ENCODE data around the gene TCTN3.
"Not testable (repeated sequence)": the region's sequence is repeated elsewhere in the genome, so short reads cannot be mapped to it uniquely, and the experiment has no call there.

Gene TCTN3, protein sequence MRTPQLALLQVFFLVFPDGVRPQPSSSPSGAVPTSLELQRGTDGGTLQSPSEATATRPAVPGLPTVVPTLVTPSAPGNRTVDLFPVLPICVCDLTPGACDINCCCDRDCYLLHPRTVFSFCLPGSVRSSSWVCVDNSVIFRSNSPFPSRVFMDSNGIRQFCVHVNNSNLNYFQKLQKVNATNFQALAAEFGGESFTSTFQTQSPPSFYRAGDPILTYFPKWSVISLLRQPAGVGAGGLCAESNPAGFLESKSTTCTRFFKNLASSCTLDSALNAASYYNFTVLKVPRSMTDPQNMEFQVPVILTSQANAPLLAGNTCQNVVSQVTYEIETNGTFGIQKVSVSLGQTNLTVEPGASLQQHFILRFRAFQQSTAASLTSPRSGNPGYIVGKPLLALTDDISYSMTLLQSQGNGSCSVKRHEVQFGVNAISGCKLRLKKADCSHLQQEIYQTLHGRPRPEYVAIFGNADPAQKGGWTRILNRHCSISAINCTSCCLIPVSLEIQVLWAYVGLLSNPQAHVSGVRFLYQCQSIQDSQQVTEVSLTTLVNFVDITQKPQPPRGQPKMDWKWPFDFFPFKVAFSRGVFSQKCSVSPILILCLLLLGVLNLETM

DNA sequence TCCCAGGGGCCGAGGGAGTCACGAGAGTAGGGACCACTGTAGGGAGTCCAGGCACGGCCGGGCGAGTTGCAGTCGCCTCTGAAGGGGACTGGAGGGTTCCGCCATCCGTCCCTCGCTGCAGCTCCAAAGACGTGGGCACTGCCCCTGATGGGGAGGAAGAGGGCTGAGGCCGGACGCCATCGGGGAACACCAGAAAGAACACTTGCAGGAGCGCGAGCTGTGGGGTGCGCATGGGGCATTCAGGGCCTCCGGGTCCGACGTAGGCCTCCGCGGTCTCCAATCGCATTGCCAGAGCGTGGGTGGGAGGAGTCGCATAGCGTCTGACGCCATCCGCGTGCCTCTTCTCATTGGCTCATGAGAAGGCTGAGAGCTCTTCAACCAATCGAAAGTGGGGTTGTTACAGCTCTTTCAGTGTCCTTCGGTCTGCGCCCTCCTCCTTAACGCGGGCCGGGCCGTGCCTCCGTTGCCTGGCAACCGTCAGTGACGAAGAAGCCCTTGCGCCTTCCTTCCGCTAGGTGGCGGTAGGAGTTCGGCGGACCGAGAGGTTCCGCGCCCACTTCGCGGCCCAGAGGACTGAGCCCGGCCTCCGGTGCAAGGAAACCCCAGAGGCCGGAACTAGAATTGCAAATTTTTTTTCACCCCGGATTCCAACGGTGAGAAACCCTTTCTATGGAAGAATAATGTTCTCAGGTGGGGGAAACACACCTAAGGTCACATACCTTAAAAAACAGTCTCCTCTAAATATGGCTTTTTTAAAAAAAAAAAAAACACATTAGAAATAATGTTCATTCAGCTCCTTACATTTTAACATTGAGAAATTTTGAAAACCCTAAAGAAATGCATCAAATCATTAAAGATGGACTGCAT is at the start of gene TCTN3:
TCTN3 (minus strand) TSS at position 260 of the 867 bp plus-strand sequence; CDS start at position 232, 28 bp downstream.
- peaks cover 44% of the 10 kb centered on the region for H3K4me1 Mint-ChIP-seq
- ATAC-seq (peak; percentile 100), DNase-seq (peak; percentile 98 to 99)
- peaks cover 12% of the 10 kb centered on the region for H3K27me3 Mint-ChIP-seq
- H3K27ac Mint-ChIP-seq: peak within 1 kb of the TSS; percentile 96 to 98
- peak within 1 kb of the TSS; percentile 98 to 99 for H3K4me3 Mint-ChIP-seq
- H3K9me3 Mint-ChIP-seq: no peaks in the 10 kb centered on the region

DNA sequence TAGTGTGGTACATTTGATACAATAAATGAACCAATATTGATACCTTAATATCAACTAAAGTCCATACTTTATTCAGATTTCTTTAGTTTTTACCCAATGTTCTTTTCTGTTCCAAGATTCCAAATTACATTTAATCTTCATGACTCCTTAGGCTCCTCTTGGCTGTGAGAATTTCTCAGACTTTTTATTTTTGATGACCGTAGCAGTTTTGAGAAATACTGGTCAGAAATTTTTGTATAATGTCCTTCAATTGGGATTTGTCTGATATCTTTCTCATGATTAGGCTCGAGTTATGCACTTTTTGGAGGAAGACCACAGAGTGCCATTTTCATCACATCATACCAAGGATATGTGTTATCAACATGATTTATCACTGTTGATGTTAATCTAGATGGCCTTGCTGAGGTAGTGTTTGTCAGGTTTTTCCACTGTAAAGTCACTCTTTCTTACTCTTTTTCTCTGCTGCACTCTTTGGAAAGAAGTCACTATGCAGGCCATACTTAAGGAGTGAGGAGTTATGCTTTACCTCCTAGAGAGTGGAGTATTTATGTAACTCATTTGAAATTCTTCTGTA is 49.3 kb upstream of the TCTN3 start:
- no peak for ATAC-seq
- Mint-ChIP-seq H3K9me3 (no peaks in the 10 kb centered on the region), H3K27ac (no peak overlapping the region), H3K4me1 (peaks cover 7% of the 10 kb centered on the region), H3K4me3 (no peak overlapping the region), H3K27me3 (peaks cover 17% of the 10 kb centered on the region)
- DNase-seq: no peak

DNA sequence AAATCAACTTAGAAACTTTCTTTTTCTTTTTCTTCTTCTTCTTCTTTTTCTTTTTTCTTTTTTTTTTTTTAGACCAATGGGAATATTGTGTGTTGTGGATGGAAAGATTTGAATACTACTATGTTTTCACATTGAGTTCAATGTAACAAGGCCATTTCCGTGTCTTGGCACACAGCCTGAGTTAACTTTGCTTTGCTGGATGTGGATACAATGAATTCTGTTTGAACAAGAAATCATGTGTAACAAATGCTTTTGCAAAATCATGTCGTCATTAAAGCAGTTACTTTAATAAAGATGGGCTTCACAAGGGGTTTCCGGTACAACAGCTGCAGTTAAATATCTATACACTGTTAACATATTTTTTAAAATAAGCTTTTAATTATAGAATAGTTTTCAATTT is 48.8 kb upstream of the TCTN3 start:
- Mint-ChIP-seq H3K27ac (no peak overlapping the region), H3K9me3 (no peaks in the 10 kb centered on the region), H3K27me3 (peaks cover 23% of the 10 kb centered on the region), H3K4me1 (peaks cover 7% of the 10 kb centered on the region), H3K4me3 (peak overlapping the region in 1 of 2 donors; percentile 14)
- DNase-seq: no peak
- no peak for ATAC-seq

DNA sequence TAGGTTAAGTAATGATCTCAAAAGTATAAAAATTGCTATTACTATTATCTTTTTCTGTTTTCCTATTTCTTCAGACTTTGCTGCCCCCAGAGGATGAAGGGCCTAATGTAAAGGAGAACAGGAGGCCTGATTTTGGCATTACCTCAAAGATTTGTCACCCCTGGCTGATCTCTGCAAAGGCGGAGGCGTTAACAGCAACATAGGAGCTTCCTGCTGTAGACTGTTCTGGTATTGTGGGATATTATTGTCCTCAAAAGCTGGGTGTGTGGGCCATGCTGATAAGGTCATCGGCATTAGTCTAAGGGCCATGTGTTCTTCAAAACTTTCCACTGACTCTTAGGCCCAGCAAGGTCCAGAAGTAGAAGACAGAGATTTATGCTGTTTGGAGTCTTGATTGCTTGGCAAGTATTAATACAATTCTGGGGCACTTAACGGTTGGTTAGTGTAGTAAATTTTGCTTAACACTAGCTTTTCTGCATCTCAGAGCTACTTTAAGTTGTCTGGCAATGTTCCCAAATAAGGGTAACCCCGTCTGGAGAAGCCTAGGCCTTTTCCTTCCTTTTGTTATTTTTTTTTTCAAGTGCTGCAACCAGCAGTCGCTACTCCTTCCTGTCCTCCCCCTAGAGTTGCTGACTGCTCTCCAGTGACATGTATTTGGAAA is 48.2 kb upstream of the TCTN3 start:
- no peak for DNase-seq
- Mint-ChIP-seq H3K4me3 (peak overlapping the region in 1 of 2 donors; percentile 14), H3K27ac (no peak overlapping the region), H3K9me3 (no peaks in the 10 kb centered on the region), H3K27me3 (peaks cover 27% of the 10 kb centered on the region), H3K4me1 (peaks cover 7% of the 10 kb centered on the region)
- ATAC-seq: no peak

DNA sequence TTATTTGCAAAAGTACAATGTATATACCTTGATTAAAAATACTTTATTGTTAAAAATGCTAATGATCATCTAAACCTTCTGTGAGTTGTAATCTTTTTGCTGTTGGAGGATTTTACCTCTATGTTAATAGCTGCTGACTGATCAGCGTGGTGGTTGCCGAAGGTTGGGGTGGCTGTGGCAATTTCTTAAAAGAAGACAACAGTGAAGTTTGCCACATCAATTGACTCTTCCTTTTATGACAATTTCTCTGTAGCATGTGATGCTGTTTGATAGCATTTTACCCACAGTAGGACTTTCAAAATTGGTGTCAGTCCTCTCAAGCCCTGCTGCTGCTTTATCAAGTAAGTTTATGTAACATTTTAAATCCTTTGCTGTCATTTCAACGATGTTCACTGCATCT is 45.3 kb upstream of the TCTN3 start:
- peaks cover 32% of the 10 kb centered on the region for H3K27me3 Mint-ChIP-seq
- no peak for DNase-seq
- no peak for ATAC-seq
- no peak overlapping the region for H3K27ac Mint-ChIP-seq
- peaks cover 7% of the 10 kb centered on the region for H3K4me1 Mint-ChIP-seq
- no peak overlapping the region for H3K4me3 Mint-ChIP-seq
- H3K9me3 Mint-ChIP-seq: peaks cover 0 to 6% of the 10 kb centered on the region in 2 donors

GRCh38 chr10:95732907-95733306 is 39.2 kb upstream of the TCTN3 start:
- not testable (repeated sequence) for H3K4me3 Mint-ChIP-seq, DNase-seq, ATAC-seq, H3K27ac Mint-ChIP-seq, H3K4me1 Mint-ChIP-seq
- peaks cover 16 to 26% of the 10 kb centered on the region in 2 donors for H3K9me3 Mint-ChIP-seq
- peaks cover 37% of the 10 kb centered on the region for H3K27me3 Mint-ChIP-seq

GRCh38 chr10:95730233-95730632 is 36.5 kb upstream of the TCTN3 start:
- Mint-ChIP-seq H3K27ac (no peak overlapping the region), H3K4me3 (no peak overlapping the region), H3K4me1 (no peaks in the 10 kb centered on the region), H3K27me3 (peaks cover 33% of the 10 kb centered on the region), H3K9me3 (peaks cover 16 to 26% of the 10 kb centered on the region in 2 donors)
- ATAC-seq: no peak
- DNase-seq: no peak

GRCh38 chr10:95729323-95730055 is 35.8 kb upstream of the TCTN3 start:
- H3K4me1 Mint-ChIP-seq: no peaks in the 10 kb centered on the region
- DNase-seq (no peak), ATAC-seq (no peak)
- no peak overlapping the region for H3K27ac Mint-ChIP-seq
- peaks cover 16 to 29% of the 10 kb centered on the region in 2 donors for H3K9me3 Mint-ChIP-seq
- peaks cover 33% of the 10 kb centered on the region for H3K27me3 Mint-ChIP-seq
- no peak overlapping the region for H3K4me3 Mint-ChIP-seq

DNA sequence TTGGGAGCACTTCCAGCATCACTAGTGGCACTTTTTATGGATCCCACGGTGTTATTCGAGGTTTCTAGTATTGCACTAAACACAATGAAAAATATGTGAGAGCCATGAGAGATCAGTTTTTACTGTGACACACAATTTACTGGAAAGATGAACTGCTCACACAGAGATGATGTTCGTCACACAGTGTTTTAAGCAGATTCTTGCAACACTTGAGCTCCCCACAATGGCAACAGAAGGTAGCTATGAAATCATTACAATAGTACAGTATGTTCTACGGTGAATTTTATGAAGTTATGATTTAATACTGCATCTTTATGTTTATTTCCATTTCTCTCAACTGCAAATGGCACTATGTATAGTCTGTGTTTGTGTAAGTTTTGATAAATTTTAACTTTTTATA is 34.8 kb upstream of the TCTN3 start:
- Mint-ChIP-seq H3K27ac (no peak overlapping the region), H3K27me3 (peaks cover 33% of the 10 kb centered on the region), H3K9me3 (peaks cover 11 to 23% of the 10 kb centered on the region in 2 donors), H3K4me3 (no peak overlapping the region), H3K4me1 (no peaks in the 10 kb centered on the region)
- ATAC-seq (no peak), DNase-seq (no peak)

DNA sequence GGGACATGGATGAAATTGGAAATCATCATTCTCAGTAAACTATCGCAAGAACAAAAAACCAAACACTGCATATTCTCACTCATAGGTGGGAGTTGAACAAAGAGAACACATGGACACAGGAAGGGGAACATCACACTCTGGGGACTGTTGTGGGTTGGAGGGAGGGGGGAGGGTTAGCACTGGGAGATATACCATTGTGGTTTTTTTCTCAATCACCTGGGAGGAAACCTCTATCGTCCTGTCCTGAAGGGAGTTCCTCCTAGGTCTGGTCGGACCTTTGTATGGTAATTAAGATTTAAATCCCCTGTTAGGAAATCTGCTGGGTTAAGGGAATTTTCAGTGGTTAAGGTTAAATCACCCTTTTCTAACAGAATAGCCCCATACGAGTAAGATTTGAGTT is 28.8 kb upstream of the TCTN3 start:
- H3K4me1 Mint-ChIP-seq, DNase-seq, H3K27ac Mint-ChIP-seq, ATAC-seq, H3K4me3 Mint-ChIP-seq: not testable (repeated sequence)
- H3K27me3 Mint-ChIP-seq: peaks cover 17% of the 10 kb centered on the region
- peaks cover 0 to 13% of the 10 kb centered on the region in 2 donors for H3K9me3 Mint-ChIP-seq

DNA sequence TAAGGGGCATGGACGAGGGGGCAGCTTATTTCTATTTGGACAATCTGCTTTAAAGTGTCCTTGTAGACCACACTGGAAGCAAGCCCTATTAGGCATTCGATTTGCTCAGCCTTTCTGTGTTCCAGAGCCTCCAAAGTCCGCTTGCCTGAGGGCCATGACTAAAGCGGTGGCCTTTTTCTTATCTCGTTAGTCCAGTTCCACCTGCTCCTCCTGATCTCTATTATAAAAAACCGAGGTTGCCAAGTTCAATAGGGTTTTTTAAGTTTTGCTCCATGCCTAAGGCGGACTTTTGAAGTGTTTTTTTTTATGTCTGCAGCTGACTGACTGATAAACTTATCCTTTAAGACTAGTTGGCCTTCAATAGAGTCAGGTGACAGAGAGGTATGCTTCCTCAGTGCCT is 27.0 kb upstream of the TCTN3 start:
- peaks cover 0 to 13% of the 10 kb centered on the region in 2 donors for H3K9me3 Mint-ChIP-seq
- not testable (repeated sequence) for H3K27me3 Mint-ChIP-seq, H3K4me1 Mint-ChIP-seq, H3K4me3 Mint-ChIP-seq, DNase-seq, ATAC-seq, H3K27ac Mint-ChIP-seq

DNA sequence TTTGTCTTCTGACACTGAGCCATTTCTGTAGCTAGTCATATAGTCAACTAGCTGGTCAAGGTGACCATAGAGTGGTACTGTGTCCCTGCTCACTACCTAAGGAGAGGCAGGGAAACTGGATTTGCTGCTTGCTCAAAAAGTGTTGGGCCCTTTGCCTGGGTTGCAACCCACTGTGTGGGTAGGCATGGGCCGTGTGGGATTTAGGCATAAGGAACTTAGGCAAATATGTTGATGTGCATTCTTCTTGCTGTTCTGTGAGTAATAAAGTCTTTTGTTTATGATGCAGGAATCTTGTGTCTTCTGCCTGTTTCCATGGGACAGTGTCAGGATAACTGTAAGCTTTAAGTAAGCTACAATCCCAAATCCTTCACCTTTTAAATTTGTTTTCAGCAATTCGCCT is 23.1 kb upstream of the TCTN3 start:
- no peak overlapping the region for H3K4me3 Mint-ChIP-seq
- no peaks in the 10 kb centered on the region for H3K9me3 Mint-ChIP-seq

DNA sequence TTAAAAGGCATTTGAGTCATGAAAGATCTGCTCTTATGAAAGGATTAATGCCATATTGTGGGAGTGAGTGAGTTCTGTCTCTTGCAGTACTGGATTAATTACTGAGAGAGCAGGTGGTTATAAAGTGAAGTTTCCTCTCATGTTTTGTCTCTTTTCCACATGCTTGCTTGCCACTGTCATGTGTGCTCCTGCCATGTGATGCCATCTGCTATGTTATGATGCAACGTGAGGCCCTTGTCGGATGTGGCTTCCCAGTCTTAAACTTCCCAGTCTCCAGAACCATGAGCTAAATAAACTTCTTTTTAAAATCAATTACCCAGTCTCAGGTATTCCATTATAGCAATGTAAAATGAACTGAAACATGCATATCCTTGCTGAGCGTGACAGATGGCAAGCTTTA is 22.7 kb upstream of the TCTN3 start:
- Mint-ChIP-seq H3K27me3 (peaks cover 7% of the 10 kb centered on the region), H3K4me3 (no peak overlapping the region), H3K4me1 (no peaks in the 10 kb centered on the region), H3K27ac (no peak overlapping the region), H3K9me3 (no peaks in the 10 kb centered on the region)
- DNase-seq: no peak
- ATAC-seq: no peak

More for the DNA sequence above, 23.1 kb upstream of the TCTN3 start:
- ATAC-seq (no peak), DNase-seq (no peak)
- Mint-ChIP-seq H3K4me1 (no peaks in the 10 kb centered on the region), H3K27ac (no peak overlapping the region), H3K27me3 (peaks cover 7% of the 10 kb centered on the region)

DNA sequence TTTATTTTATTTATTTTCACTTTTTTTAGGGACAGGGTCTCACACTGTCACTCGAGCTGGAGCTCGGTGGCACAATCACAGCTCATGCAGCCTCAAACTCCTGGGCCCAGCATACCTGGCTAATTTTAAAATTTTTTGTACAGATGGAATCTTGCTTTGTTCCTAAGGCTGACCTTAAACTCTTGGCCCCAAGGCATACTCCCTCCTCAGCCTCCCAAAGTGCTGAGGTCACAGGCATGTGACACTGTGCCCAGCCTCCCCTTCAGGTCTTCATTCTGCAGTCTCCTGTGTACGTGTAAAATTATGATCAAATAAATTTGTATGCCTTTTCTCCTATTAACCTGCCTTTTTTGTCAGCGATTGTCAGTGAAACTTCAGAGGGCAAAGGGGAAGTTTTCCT is 17.8 kb upstream of the TCTN3 start:
- Mint-ChIP-seq H3K27ac (no peak overlapping the region), H3K4me1 (no peaks in the 10 kb centered on the region), H3K9me3 (no peaks in the 10 kb centered on the region), H3K27me3 (no peaks in the 10 kb centered on the region), H3K4me3 (no peak overlapping the region)
- DNase-seq (no peak), ATAC-seq (no peak)
